ENCODE results near the gene PUM1.

DNA sequence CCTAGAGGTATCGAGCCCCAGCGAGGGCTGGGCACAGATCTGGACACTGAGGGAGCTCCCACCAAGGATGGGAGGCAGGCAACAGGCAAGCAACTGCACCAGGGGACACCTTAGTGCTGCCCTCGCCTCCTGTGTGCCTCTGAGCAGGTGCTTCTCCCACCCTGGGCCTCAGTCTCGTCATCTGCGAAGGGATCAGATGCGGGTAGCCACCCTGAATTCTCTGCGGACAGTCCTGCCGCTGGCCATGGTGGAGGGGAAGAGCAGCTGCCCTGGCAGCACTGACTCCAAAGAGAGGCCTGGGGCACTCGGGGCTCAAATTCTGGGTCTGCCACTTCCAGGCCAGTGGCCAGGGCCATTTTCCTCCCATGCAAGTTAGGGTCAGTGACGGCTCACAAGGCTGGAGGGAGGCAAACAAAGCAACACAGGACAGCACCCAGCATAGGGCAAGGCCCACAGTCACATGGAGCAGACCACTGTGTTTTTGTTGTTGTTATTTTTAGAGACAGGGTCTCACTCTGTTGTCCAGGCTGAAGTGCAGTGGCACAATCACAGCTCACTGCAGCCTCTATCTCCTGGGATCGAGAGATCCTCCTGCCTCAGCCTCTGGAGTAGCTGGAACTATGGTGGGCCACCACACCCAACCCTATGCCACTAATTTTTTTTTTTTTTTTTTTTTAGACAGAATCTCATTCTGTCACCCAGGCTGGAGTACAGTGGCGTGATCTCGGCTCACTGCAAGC, 149.9 kb downstream of the PUM1 start:
- TF ChIP-seq, protein P1, sequence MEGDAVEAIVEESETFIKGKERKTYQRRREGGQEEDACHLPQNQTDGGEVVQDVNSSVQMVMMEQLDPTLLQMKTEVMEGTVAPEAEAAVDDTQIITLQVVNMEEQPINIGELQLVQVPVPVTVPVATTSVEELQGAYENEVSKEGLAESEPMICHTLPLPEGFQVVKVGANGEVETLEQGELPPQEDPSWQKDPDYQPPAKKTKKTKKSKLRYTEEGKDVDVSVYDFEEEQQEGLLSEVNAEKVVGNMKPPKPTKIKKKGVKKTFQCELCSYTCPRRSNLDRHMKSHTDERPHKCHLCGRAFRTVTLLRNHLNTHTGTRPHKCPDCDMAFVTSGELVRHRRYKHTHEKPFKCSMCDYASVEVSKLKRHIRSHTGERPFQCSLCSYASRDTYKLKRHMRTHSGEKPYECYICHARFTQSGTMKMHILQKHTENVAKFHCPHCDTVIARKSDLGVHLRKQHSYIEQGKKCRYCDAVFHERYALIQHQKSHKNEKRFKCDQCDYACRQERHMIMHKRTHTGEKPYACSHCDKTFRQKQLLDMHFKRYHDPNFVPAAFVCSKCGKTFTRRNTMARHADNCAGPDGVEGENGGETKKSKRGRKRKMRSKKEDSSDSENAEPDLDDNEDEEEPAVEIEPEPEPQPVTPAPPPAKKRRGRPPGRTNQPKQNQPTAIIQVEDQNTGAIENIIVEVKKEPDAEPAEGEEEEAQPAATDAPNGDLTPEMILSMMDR (IDR thresholded peaks at IDR 0.05): no peak
- TF ChIP-seq, protein P2, sequence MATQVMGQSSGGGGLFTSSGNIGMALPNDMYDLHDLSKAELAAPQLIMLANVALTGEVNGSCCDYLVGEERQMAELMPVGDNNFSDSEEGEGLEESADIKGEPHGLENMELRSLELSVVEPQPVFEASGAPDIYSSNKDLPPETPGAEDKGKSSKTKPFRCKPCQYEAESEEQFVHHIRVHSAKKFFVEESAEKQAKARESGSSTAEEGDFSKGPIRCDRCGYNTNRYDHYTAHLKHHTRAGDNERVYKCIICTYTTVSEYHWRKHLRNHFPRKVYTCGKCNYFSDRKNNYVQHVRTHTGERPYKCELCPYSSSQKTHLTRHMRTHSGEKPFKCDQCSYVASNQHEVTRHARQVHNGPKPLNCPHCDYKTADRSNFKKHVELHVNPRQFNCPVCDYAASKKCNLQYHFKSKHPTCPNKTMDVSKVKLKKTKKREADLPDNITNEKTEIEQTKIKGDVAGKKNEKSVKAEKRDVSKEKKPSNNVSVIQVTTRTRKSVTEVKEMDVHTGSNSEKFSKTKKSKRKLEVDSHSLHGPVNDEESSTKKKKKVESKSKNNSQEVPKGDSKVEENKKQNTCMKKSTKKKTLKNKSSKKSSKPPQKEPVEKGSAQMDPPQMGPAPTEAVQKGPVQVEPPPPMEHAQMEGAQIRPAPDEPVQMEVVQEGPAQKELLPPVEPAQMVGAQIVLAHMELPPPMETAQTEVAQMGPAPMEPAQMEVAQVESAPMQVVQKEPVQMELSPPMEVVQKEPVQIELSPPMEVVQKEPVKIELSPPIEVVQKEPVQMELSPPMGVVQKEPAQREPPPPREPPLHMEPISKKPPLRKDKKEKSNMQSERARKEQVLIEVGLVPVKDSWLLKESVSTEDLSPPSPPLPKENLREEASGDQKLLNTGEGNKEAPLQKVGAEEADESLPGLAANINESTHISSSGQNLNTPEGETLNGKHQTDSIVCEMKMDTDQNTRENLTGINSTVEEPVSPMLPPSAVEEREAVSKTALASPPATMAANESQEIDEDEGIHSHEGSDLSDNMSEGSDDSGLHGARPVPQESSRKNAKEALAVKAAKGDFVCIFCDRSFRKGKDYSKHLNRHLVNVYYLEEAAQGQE (IDR thresholded peaks at IDR 0.05; ENCODE audit: insufficient read depth in 1 of 2, low read depth in 2 of 2, low read length in 1 of 2): no peak

Measured in Panc1 (cell line).